Measurements from ENCODE around the gene HBG2.

HBG2 gene

GRCh38 chr11:5226732-5227310 lies 27.8 kb downstream of the HBG2 start, which contains the start of gene HBB:
Gene HBB, minus strand, starts transcription at chr11:5227071. Its CDS starts 50 bp downstream, at chr11:5227021.
- DNase-seq, result no peak

GRCh38 chr11:5225480-5225871 lies 29.1 kb downstream of the HBG2 start:
- DNase-seq, result no peak

- DNase-seq, result no peak
These were observed 29.8 kb downstream of the HBG2 start for GRCh38 chr11:5224538-5225479.

- DNase-seq, result no peak
These were observed 30.9 kb downstream of the HBG2 start for GRCh38 chr11:5223686-5224085.

- no peak for DNase-seq
These were observed 31.4 kb downstream of the HBG2 start for GRCh38 chr11:5223146-5223545.

- DNase-seq, result no peak
These were observed 44.1 kb downstream of the HBG2 start for GRCh38 chr11:5210376-5210885.

- DNase-seq, result no peak
These were observed 49.8 kb downstream of the HBG2 start for GRCh38 chr11:5204787-5205186.

- DNase-seq, result no peak
These were observed 51.2 kb downstream of the HBG2 start for GRCh38 chr11:5203366-5203765.
